NCI-H2029 treated with DMSO at 0.1 percent for 48 hours (cell line): ENCODE results near the gene SSUH2.
"Not testable (repeated sequence)": the region's sequence is repeated elsewhere in the genome, so short reads cannot be mapped to it uniquely, and the experiment has no call there.

Source experiments
- DNase-seq: peaks from one replicate; lab custom pipeline; 2025; lab: John Stamatoyannopoulos, UW

SSUH2 gene

DNA sequence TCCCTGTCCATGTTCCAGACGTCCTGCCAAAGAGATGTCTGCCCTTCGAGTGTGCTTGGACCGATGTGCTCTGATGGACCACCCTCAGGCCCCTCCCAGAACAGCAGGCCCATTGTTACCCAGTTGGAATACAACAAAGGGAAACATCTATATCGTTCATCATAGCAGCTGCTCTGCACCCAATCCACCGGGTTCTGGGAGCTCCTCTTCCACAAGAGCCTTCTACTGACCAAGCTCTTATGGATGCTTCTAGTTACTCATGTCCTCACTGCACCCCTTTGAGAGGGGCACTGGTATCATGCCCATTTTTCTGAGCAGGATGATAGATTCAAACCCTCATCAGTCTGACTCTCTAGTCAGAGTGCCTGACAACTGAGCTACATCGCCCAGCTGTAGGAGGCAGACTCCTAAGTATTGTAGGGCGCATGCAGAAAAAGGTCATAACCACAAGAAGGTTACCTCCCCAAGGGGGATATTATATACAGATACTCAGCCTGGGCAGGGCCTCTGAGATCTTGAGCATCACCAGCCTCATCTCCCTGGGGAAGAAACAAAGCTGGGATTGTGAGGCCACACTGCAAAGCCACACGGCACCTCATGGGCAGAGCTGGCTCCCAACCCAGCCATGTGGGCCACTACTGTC lies at the start of gene SSUH2:
Gene SSUH2, minus strand, starts transcription at position 51 of the 643 bp plus-strand sequence. Its CDS starts 40 bp downstream, at position 11.
- no peak for DNase-seq

DNA sequence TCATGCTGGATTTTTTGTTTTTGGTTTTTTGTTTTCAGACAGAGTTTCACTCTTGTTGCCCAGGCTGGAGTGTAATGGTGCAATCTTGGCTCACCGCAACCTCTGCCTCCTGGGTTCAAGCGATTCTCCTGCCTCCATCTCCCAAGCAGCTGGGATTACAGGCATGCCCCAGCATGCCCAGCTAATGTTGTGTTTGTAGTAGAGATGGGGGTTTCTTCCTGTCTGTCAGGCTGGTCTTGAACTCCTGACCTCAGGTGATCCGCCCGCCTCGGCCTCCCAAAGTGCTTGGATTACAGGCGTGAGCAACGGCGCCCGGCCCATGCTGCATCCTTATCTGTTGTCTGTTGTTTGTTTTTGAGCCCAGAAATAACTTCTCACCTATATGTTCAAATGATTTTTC lies 46.7 kb upstream of the SSUH2 start:
- not testable (repeated sequence) for DNase-seq

DNA sequence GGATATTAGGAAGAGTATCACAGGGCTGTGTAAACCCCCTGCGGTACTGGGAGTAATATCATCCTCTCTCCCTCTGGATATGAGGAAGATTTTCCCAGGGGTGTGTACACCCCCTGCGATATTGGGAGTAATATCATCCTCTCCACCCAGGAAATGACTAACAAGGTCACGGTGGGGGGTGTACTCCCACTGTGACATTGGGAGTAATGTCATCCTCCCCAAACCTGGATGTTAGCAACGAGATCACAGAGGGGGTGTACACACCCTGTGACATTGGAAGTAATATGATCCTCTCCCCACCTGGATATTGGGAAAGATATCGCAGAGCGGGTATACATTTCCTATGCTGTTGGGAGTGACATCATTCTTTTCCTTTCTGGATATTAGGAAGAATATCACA lies 40.4 kb upstream of the SSUH2 start:
- not testable (repeated sequence) for DNase-seq

GRCh38 chr3:8682850-8683574 lies 38.4 kb upstream of the SSUH2 start:
- DNase-seq, result not testable (repeated sequence)

- DNase-seq, result not testable (repeated sequence)
These were observed 37.4 kb upstream of the SSUH2 start for GRCh38 chr3:8681881-8682538.

DNA sequence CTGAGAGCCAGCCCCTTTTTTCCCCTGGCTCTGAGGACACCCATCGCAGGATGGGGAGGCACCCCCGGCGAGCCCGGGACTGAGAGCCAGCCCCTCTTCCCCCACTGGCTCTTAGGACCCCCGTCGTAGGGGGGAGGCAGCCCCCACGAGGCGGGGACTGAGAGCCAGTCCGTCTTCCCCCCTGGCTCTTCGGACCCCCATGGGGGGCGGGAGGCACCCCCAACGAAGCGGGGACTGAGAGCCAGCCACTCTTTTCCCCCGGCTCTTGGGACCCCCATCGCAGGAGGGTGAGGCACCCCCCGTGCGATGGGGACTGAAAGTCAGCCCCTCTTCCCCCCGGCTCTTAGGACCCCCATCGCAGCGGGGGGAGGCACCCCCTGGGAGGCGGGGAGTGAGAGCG lies 36.8 kb upstream of the SSUH2 start:
- no peak for DNase-seq

GRCh38 chr3:8679817-8680553 lies 35.4 kb upstream of the SSUH2 start:
- DNase-seq, result not testable (repeated sequence)

GRCh38 chr3:8678751-8679150 lies 34.2 kb upstream of the SSUH2 start:
- no peak for DNase-seq

DNA sequence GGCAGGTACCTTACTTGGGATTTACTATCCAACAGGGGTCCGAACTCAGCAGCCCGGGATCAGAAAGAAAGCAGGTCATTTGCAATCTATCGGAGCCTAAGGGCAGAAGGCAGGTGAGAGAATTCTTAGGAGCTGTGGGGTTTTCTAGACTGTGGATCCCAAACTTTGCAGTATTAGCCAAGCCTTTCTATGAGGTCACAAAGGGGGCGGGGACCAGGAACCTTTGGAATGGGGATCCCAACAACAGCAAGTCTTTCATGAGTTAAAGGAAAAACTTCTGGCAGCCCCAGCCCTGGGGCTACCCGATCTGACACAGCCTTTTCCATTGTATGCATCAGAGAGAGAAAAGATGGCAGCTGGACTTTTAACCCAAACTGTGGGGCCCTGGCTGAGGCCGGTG lies 32.7 kb upstream of the SSUH2 start:
- not testable (repeated sequence) for DNase-seq

- not testable (repeated sequence) for DNase-seq
These were observed 31.0 kb upstream of the SSUH2 start for GRCh38 chr3:8675591-8675990.

DNA sequence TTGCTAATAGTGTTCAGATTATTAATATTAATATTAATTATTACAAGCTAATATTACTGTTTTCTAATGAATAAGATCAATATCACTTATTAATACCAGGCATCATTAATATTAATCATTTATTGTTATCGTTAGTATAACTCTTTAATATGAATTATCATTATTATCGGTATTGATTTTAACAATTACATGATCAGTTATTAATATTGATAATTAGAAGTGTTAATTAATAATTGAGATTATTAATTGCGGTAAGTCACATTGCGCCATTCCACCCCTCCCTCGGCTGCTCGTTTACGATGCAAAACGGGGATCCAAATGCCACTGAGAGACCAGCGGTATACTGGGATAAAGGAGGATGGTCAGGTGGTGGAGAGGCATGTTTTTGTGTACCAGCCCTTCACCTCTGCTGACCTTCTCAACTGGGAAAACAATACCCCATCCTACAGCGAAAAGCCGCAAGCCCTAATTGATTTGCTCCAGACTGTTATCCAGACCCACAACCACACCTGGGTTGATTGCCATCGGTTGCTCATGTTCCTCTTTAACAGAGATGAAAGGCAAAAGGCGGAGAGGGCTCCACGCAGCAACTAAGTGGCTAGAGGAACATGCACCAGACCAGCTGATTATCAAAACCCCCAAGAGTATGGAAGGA lies 28.6 kb upstream of the SSUH2 start:
- no peak for DNase-seq

- DNase-seq, result no peak
These were observed 24.4 kb upstream of the SSUH2 start for GRCh38 chr3:8669019-8669418.

DNA sequence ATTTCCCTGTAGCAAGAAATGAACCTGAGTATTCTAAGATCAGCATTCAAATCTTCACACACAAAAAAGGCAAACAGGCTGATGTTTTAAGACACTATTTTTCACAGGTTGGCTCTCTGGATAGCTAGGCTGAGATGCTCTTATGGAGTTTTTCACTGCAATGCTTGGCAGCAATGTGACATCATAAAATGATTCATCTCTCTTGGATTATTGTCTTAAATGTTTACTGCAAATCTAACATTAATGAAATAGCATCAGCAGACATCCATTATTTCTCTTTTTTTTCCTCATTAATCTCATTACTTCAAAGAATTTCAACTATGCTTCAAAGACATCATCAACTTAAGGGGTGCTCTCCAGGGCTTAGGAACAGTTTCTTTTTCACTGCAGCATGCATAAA lies 23.6 kb upstream of the SSUH2 start:
- no peak for DNase-seq

- no peak for DNase-seq
These were observed 23.0 kb upstream of the SSUH2 start for GRCh38 chr3:8667463-8668091.

- DNase-seq, result no peak
These were observed 20.9 kb upstream of the SSUH2 start for GRCh38 chr3:8665407-8665896.

GRCh38 chr3:8663177-8664061 lies 18.8 kb upstream of the SSUH2 start:
- peak; percentile 81 for DNase-seq

DNA sequence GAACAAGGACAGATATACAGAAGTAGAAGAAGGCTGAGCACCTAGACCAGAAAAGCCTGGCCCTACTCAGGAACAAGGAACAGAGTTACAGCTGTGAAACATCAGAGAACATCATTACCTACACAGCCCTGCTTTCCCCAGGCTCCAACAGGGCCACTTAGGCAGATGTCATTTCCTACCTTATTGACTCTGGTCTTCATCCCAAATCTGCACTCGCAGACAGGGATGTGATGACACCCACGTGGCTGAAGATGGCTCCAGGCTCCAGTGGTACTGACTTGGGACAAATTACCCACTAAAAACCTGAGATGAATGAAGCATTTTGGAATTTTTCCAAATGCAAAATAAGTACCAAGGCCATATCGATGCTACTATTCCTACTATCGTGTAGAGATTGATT lies 18.0 kb upstream of the SSUH2 start:
- DNase-seq, result no peak

DNA sequence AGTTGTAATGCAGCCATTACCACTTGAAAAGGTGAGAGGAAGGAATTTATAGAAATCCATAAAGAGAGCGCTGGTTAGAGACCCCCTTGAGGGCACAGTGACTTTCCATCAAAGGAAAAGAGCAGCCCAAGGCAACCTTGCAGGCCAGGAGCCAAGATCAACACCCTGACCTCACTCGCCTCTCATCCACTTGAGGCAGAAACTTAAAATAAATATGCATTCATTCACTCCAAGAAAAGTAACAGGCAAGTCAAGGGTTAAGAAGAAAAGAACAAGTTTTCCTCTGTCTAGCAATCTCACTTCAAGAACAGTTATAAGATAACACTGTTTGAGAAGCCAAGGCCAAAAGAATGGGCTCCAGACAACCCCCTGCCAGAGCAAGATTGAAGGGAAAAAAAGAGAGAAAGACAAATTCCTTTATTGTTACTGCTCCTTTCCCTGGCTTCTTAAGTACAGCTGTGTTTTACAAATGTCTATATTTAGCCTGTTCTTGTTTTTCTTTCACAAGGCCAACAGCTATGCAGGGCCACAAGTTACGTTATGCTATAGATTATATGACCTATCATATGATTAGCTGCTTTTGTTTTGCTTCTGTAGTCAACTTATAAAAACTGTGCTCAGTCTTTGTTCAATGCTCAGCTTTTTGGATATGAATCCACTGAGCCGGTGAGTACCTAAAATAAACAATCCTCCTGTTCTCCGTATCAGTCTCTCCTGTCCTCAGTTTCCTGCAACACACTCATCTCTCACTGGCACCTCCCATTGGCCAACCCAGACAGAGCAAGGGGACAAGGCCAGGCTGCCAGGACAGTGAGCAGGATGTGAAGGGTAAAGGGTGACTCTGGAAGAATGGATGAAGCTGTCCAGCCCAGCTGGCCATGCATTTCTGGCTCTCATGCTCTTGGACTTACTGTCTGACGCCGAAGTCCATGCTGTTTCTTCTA lies 15.8 kb upstream of the SSUH2 start:
- no peak for DNase-seq

DNA sequence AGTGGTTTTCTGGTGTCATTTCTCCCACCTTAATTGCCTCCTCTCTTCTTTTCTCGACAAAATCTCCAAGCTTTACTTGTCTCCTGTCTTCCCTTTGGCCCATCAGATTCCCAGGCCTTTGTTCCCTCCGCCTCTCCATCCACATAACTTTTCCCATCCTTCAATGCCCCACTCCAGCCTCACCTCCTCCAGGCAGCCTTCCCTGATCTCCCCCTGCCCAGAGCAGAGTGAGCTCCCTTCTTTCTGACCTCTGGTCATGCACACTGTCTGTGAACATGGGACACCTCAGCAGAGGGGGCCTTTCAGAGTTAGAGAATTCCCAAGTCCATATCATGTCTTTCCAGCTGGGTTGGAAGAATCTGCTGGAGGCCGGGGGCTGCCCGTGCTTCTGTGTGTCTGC lies 14.6 kb upstream of the SSUH2 start:
- DNase-seq, result no peak
